ENCODE measurements around the gene SYT1.

DNA sequence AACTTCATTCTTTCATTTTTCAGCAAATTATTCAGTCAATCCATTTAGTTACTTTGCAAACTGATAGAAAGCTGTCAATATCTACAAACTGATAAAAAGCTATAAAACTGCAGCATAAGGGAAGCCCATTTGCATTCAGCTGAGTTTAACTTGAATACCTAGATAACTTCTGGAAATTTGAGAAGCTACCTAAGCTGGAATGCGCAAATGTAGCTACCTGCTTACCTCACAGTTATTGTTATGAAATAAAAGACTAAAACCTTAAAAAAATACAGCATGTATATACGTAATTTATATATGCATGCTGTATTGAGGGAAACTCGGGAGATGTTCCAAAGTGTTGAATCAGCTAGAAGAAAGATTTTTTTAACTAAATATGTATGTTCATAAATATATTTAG is 94.4 kb downstream of the SYT1 start:
- no peak for TF ChIP-seq CTCF (conservative IDR thresholded peaks at IDR 0.05 in 1 of 2, IDR thresholded peaks at IDR 0.05 in 1 of 2; ENCODE audit: extremely low read depth in 1 of 2, insufficient read depth in 1 of 2, low read depth in 1 of 2, low read length in 2 of 2)
- no peak for TF ChIP-seq EZH2 (IDR thresholded peaks at IDR 0.05; ENCODE audit: borderline replicate concordance, low read length)

Data from mammary epithelial cell (primary cell).